Activated T-cell treated with anti-CD3 and anti-CD28 coated beads for 4 hours (primary cell): ENCODE data around the gene NELL2.
"Not testable (repeated sequence)": the region's sequence is repeated elsewhere in the genome, so short reads cannot be mapped to it uniquely, and the experiment has no call there.

ENCODE experiments used
- DNase-seq: peaks from one replicate; pipeline ENCODE4 v3.0.0-alpha.2; 2020

The NELL2 gene

DNA sequence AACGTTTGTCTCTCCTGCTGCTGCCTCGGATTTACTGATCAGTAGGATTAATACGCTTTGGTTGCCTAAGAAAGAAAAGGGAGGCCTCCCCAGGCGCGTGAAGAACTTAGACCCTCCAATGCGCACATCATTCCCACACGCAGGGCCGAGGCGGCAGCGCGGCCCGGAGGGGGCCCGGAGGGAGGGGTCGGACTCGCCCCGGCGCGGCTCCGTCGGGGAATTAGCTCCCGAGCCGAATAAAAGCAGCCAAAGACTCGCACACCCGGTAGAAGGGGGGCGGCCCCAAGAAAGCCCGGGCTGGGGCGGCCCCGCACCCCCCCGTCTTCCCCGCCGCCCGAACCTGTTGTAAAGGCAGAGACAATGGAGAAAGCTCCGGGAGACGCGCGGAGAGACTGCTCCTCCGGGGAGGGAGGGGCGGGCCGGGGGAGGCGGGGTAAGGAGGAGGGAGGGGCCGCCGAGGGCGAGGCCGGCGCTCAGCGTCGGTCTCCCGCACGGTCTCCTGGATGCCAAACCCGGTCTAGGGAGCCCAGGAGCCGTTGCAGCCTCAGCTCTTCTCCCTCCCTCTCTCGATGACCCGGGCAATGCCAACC is at the start of gene NELL2:
TSS of gene NELL2 (minus strand) at position 362 of the 590 bp plus-strand sequence. CDS start 446 bp downstream, outside the sequence.
- DNase-seq = peak; percentile 54

- no peak for DNase-seq
These were observed 45.6 kb upstream of the NELL2 start for GRCh38 chr12:44921736-44922135.

- no peak for DNase-seq
These were observed 41.0 kb upstream of the NELL2 start for GRCh38 chr12:44917141-44917540.

- DNase-seq = no peak
These were observed 39.8 kb upstream of the NELL2 start for GRCh38 chr12:44915958-44916357.

- no peak for DNase-seq
These were observed 28.2 kb upstream of the NELL2 start for GRCh38 chr12:44904321-44904720.

DNA sequence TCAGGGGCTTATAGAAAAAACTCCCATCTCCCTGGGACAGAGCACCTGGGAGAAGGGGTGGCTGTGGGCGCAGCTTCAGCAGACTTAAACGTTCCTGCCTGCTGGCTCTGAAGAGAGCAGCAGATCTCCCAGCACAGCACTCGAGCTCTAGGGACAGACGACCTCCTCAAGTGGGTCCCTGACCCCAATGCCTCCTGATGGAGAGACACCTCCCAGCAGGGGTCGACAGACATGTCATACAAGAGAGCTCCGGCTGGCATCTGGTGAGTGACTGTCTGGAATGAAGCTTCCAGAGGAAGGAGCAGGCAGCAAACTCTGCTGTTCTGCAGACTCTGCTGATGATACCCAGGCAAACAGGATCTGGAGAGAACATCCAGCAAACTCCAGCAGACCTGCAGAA is 22.0 kb upstream of the NELL2 start:
- DNase-seq = not testable (repeated sequence)

DNA sequence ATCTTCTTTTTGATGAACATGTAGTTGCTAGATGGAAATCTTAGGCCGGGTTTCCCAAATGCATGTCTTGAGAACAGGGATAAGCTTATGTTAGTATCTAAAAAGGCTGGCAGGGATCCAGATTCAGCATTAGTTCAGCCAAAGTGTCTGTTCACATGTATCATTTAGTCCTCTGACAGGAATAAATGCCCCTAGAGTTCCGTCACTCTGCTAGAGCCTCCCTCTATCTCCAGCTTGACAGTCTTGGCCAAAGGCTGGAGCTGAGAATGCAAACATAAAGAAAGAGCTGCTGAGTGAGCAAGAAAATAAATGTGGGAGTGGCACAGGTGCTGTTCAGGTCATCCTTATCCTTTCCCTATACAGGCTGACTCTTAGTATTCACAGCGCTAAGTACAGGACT is 13.8 kb upstream of the NELL2 start:
- DNase-seq = no peak

DNA sequence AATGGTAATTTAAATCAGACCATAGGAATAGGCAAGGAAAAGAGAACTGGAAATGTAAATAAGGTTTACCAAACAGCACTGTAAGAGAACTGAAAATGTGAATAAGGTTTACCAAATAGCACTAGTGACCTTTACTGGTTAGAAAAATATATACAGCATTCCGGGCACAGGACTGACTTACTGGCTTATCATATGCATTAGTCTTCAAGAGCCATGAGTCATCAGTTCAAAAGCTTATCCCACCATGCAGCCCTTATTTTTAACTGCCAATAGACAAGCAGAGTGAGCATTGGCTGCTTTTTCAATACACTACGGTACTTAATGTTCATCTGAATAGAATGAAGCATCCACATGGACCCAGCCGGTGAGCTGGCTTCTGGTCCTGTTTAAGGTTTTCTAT is 13.0 kb upstream of the NELL2 start:
- DNase-seq = no peak

DNA sequence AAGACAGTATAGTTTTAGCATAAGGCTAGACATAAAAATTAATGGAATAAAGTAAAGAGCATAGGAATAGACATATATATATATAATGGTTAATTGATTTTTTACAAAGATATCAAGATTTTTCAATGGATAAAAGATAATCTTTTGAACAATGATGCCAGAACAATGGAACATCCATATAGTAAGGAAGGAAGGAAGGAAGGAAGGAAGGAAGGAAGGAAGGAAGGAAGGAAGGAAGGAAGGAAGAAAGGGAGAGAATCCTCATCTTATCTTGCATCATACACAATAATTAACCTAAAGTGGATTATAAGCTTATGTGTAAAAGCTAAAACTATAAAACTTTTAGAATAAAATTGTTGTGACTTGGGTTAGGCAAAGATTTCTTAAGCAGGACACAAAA is 9.8 kb upstream of the NELL2 start:
- DNase-seq = no peak

DNA sequence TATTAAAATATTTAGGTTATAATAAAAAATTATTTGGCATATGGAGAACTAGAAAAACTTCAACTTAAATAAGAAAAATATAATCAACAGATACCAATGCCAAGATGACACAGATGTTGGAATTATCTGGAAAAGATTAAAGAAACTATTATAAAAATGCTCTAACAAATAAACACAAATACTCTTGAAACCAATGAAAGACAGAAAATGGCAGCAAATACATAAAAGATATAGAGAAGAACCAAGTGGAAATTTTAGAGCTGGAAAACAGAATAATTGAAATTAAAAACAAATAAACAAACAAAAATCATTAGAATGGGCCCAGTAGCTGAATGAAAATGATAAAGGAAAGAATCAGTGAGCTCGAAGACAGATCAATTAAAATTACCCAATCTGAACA is 5.1 kb upstream of the NELL2 start:
- DNase-seq = no peak

DNA sequence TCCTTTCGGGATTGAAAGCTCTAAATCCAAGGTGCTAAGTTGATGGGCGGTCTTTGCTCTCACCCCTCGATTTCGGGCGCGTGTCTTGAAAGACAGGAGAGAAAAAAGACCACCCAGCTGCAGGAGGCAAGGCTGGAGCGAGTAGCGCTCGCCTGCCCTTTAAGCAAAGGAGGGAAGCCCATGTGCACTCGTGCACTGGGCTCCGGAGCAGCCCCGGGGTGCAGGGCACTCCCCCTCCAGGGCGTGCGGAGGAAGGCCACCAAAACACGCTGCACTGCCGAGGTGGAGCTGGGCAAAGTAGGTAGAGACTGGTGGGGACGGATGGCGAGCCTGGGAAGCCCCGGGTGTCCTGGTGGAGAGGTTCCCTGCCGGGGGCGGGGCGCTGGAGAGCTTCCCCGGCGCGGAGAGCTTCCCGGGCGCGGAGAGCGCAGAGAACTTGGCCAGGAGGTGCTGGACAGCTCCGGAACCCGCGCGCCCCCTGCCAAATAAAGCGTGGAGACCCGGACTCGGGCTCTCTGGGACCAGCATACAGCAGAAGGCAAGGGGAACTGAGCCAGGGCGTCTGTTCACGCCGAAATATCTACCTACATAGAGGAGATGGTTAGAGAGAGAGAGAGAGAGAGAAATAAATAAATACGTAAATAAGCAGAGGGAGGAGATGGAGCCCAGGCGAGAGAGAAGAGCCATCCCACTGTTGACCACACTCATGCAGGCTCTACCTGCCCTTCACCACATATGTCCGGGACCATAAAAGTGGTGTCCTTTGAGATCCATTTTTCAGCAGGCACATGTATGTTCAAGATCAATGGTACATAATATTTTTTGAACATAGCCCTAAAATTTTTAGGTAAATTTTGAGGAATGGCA is 662 bp upstream of the NELL2 start:
- DNase-seq = peak; percentile 20

DNA sequence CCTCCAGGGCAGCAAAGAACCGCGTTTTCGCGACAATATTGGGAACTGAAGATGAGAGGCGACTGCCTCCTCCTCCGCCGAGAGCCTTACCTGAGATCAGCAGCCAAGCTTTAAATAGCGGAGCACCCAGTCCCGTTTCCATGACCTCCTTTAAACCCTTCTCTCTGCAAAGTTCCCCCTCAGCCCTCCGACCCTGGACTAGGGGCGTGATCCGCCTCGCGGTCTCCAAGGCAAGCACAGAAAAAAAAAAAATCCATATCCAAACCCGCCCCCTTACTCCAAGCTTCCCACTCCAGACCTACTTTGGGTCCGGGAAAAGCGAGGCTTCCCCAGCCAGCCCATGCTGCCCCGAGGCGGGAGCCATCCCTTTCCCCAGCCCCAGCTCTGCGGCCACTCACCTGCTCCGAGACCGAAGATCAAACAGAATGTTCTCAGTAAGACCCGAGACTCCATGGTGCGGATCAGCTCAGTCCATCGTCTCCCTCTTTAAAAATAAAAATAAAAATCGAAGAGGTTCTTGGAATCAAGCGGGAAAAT is 630 bp downstream of the NELL2 start:
- peak; percentile 12 for DNase-seq

DNA sequence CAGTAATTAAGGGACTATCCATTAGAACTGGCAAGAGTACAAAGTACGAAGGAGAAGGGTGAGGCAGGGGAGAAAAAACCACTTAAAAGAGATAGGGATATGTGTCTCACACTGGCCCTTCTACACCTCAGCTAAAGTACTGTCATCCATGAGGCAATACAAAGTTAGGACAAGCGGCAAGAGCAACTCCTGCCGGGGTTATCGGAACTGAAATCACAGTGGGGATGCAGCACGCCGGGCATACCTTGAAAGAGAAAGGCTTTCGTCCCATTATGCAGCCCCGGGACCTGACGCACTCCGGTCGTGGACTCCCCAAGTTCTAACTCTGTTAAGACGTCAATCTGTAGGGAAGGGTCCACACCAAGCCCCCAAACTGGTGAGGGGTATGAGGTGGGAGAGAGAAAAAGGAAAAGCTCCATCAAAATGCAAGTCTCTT is 1.1 kb downstream of the NELL2 start:
- peak; percentile 11 for DNase-seq

GRCh38 chr12:44873898-44874297 is 2.2 kb downstream of the NELL2 start:
- no peak for DNase-seq

DNA sequence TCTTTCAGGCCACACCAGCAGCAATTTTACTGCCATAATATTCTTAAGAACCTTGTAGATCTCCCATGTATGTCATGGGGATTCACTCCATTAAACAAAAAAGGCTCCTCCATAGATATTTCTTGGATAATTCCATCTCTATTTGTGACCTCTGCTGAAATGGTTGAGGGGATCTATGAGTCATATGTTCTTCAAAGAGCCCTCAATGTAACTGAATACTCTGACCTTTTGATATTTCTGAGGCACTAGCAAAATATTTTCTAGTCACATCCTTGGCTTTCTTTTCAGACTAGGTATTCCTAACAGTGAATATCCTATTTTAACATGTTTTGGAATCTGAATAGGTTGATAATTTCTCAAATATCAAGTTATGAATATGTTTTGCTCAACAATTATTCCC is 6.6 kb downstream of the NELL2 start:
- DNase-seq = no peak

DNA sequence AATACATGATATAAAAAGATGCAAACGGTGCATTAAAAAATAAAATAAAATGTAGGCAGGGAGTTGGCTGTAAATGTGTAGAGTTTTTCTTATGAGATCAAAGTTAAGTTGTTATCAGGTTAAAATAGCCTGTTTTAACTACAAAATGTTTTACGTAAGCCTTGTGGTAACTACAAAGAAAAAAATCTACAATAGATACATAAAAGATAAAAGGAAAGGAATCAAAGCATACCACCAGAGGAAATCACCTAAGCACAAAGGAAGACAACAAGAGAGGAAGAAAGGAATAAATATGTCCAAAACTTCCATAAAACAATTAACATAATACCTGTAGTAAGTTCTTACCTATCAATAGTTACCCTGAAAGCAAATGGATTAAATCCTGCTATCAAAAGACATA is 12.2 kb downstream of the NELL2 start:
- no peak for DNase-seq

DNA sequence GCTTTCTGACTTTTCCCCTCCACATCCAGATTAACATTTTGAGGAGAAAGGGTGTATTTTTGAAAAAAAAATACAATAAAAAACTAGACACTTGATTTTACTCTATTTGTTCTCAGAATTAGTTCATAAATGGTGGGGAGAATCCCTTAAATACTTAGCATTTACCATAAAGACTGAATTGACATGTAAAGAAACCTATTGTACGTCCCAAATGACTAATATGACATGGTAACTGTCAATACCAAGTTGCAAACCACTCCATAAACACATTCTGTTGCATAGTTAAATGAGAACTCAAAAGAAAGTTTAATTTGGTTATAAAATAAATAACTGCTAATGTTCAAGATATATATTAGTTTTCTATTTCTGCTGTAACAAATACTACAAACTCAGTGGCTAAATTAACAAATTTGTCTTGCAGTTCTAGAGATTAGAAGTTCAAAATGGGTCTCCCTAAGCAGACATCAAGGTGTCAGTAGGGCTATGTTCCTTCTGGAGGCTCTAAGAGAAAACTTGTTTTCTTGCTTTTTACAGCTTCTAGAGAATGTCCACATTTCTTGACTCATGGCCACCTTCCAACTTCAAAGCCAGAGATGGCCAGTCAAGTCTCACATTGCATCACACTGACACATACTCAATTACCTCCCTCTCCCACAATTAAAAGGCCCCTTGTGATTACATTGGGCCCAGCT is 16.0 kb downstream of the NELL2 start:
- DNase-seq = no peak

- no peak for DNase-seq
These were observed 17.8 kb downstream of the NELL2 start for GRCh38 chr12:44858226-44858855.

DNA sequence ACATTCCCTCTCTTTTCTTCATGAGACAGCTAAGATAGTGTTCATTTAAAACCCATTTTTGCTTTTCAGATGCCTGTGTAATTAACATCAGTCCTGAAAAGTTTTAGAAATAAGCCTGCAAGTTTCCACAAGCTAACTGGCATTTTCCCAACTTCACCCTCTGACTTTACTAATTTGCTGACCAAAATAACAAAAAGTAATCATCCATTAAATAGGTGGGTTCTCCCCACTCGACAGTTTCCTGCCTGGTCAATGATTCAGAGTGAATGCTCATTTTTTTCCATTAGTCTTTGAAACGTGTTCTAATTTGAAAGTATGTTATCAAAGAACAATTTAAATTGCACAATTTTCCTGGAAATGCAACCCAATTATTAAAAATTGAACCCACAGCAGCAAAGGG is 23.6 kb downstream of the NELL2 start:
- no peak for DNase-seq

DNA sequence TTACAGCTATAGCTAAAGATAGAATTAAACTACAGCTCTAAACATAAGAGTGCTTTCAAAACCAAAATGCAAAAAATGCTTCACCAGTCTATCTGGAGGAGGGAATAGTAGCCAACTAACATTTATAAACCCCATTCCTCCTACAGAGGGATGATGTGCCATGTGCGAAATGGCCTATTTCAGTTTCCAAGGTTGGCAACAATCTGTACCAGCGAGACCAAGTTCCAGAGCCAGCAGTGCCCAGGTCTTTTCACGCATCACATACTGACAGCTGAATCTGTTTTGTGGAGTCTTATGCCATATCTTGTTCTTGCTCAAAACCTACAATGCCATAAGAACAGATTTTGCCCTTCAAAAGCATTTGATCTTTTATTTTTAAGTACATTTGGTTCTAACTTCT is 24.5 kb downstream of the NELL2 start:
- DNase-seq = no peak

GRCh38 chr12:44848703-44849085 is 27.4 kb downstream of the NELL2 start:
- DNase-seq = no peak

- peak; percentile 47 for DNase-seq
These were observed 28.0 kb downstream of the NELL2 start for GRCh38 chr12:44847888-44848702.
